Endothelial cell (in vitro differentiated cells): ENCODE results near the gene VAV2. TPM values are rescaled to one million over a fixed set of nuclear protein-coding genes. Genes with fewer than 3 reads are reported as not detected.

ENCODE experiments used
- DNase-seq: peaks from one replicate; pipeline ENCODE4 v3.0.0; 2021; ENCODE audit warnings: low spot score
- H3K27ac Mint-ChIP-seq: one replicate; pipeline ENCODE4 v1.8.0; 2021; ENCODE audit warnings: mixed read lengths, inconsistent platforms; ENCODE audit not compliant: unreplicated experiment
- H3K27me3 Mint-ChIP-seq: one replicate; pipeline ENCODE4 v1.8.0; 2021; ENCODE audit warnings: mild to moderate bottlenecking, moderate library complexity, mixed read lengths, inconsistent platforms; ENCODE audit not compliant: unreplicated experiment
- H3K36me3 Mint-ChIP-seq: one replicate; pipeline ENCODE4 v1.8.0; 2021; ENCODE audit warnings: mild to moderate bottlenecking, low read depth, mixed read lengths, inconsistent platforms; ENCODE audit not compliant: unreplicated experiment
- H3K4me1 Mint-ChIP-seq: one replicate; pipeline ENCODE4 v1.8.0; 2021; ENCODE audit warnings: mild to moderate bottlenecking, mixed read lengths, inconsistent platforms; ENCODE audit not compliant: unreplicated experiment
- H3K4me3 Mint-ChIP-seq: one replicate; pipeline ENCODE4 v1.8.0; 2021; ENCODE audit warnings: mild to moderate bottlenecking, mixed read lengths, inconsistent platforms; ENCODE audit not compliant: unreplicated experiment
- H3K9me3 Mint-ChIP-seq: one replicate; pipeline ENCODE4 v1.8.0; 2021; ENCODE audit warnings: mixed read lengths, inconsistent platforms; ENCODE audit not compliant: unreplicated experiment
- total RNA-seq: library from RNA; stranded (reverse); fragmentation: NEBNext Ultra II Directional; extraction: Animal tissue kit (Norgen Biotek cat#: 25700); gene quantifications from one replicate; pipeline ENCODE4 v1.2.1, GENCODE V29; 2021; ENCODE audit not compliant: unreplicated experiment
- TF ChIP-seq, protein P1 (sequence below): fragments of 200-600 bp; sonication (generic); IDR thresholded peaks from one replicate; pipeline ENCODE4 v1.5.0; 2021; ENCODE audit warnings: antibody characterized with exemption; ENCODE audit not compliant: unreplicated experiment

The VAV2 gene
- total RNA-seq, 1 donor from 2014 or later, result 27.2 TPM

DNA sequence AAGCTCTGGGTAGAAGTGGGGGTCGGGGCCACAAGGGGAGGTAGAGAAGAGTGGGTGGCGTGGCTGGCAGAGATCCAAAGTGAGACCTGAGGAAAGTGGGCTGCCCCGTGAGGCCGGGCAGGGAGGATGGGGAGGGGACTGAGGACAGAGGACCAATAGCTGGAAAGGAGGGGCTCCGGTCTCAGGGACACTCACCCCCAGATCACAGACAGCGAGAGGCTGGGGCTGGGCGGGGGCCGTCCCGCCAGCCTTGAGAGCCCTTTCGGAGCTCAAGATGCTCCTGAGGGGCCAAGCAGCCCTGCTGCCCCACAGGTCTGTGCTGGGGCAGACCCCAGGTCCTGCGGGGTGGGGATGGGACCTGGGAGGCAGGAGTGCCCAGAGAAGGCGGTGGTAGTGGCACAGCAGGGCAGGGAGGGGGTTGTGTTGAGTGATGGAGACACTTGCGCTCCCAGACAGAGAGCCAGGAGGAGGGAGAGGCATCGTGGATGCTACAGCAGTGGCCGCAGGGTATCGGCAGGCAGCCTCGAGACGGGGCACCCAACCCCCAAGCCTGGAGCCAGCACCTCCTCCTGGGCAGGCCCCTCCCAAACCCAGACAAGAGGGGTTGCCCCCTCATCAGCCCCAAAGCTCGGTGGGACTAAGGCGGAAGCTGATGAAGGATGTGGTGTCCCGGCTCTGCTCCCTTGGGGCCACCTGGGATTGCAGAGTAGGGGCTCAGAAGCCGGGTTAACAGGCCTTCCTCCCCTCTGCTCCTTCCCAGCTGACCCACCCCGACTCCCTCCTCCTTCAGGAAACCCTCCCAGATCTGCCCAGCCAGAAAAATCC lies 257.3 kb downstream of the VAV2 start:
- Mint-ChIP-seq H3K9me3 (no peaks in the 10 kb centered on the region), H3K4me1 (peaks cover 3% of the 10 kb centered on the region), H3K27me3 (peaks cover 4% of the 10 kb centered on the region), H3K27ac (no peak overlapping the region), H3K36me3 (peaks cover 4% of the 10 kb centered on the region), H3K4me3 (peak overlapping the region; percentile 33)
- no peak for DNase-seq
- TF ChIP-seq, protein P1, sequence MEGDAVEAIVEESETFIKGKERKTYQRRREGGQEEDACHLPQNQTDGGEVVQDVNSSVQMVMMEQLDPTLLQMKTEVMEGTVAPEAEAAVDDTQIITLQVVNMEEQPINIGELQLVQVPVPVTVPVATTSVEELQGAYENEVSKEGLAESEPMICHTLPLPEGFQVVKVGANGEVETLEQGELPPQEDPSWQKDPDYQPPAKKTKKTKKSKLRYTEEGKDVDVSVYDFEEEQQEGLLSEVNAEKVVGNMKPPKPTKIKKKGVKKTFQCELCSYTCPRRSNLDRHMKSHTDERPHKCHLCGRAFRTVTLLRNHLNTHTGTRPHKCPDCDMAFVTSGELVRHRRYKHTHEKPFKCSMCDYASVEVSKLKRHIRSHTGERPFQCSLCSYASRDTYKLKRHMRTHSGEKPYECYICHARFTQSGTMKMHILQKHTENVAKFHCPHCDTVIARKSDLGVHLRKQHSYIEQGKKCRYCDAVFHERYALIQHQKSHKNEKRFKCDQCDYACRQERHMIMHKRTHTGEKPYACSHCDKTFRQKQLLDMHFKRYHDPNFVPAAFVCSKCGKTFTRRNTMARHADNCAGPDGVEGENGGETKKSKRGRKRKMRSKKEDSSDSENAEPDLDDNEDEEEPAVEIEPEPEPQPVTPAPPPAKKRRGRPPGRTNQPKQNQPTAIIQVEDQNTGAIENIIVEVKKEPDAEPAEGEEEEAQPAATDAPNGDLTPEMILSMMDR, result no peak

DNA sequence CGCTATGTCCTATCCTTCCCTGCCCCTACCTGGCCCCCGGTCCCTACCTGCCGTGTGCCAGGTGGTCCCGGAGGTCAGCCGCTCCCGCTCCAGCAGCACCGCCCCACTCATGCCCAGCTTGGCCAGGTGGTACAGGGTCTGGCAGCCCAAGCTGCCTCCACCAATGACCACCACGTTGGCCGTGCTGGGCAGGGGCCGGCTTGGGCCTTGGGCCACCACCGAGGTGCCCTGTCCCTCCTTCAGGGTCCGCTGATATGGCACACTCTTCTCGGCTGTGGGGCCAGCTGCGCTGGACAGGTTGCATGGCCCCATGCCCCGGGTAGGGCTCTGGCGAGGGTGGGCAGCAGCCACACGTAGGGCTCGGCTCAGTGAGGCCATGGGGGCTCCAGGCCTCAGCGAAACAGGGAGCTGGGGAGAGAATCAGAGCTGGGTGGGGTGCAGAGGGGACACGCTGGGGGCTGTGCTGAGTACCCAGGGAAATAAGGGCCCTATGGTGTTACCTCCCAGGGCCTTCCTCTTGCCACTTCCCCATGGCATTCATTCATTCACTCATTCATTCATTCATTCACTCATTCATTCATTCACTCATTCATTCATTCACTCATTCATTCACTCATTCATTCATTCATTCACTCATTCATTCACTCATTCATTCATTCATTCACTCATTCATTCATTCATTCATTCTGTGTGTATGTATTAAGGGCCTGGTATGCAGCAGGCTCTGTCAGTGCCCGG lies 258.2 kb downstream of the VAV2 start:
- H3K9me3 Mint-ChIP-seq, result no peaks in the 10 kb centered on the region

DNA sequence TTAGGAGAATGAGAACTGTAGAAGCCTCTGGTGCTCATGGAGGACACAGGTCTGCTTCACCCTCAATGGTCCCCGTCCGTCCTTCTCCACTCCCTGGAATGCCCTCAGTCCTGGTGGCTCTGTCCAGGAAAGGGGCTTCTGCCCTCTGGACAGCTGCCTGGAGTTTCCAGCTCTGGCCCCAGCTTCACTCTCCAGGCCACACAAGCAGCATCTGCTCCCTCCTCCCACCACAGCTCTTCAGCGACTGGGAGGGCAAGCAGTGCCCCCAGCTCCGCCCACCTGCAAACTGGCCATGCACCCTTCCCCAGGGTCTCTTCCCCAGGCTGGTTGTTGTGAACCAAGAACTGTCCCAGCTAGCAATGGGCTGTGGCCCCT lies 258.7 kb downstream of the VAV2 start:
- H3K27ac Mint-ChIP-seq, result no peak overlapping the region
- H3K36me3 Mint-ChIP-seq, result peaks cover 4% of the 10 kb centered on the region
- no peak for DNase-seq
- peaks cover 3% of the 10 kb centered on the region for H3K4me1 Mint-ChIP-seq
- TF ChIP-seq, protein P1, result no peak
- no peaks in the 10 kb centered on the region for H3K9me3 Mint-ChIP-seq
- peaks cover 6% of the 10 kb centered on the region for H3K27me3 Mint-ChIP-seq
- no peak overlapping the region for H3K4me3 Mint-ChIP-seq

More for the DNA sequence above, 258.2 kb downstream of the VAV2 start:
- DNase-seq, result no peak
- H3K4me3 Mint-ChIP-seq, result peak overlapping the region; percentile 33
- peaks cover 3% of the 10 kb centered on the region for H3K4me1 Mint-ChIP-seq
- H3K27ac Mint-ChIP-seq, result no peak overlapping the region
- H3K36me3 Mint-ChIP-seq, result peaks cover 4% of the 10 kb centered on the region
- TF ChIP-seq, protein P1, result no peak
- H3K27me3 Mint-ChIP-seq, result peaks cover 4% of the 10 kb centered on the region

DNA sequence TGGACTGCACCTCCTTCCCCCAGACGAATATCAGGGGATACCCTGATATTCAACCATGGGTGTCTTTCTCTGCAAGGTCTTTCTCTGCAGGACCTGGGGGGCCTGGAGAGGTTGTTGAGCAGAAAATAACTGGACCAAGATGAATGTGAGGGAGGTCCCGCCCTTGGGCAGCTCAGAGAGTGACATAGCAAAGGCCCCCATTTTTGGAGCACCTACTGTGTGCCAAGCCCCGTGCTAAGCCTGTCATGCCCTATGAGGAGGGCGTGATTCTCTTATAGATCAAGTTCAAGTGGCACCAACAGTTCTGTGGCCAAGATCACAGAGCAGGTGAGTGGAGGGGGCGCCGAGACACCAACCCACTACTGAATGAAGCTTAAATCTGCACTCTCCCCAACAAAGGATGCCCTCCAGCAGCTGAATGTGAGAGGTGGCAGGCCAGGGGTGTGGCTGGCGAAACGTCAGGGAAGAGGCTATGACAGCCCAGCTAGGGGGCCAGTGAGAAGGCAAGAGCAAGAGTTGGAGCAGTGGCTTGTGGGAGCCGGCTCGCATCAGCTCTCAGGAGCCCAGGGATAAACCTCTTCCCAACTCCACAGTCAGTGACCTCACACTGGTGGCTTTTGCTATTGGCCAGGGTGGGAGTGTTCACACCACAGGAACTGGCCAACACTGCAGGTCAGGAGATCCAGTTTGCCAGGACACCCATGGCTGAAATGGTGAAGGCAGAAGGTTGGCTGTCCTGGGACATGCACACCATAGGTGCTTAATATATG lies 259.3 kb downstream of the VAV2 start:
- DNase-seq, result no peak
- TF ChIP-seq, protein P1, result no peak
- peaks cover 3% of the 10 kb centered on the region for H3K4me1 Mint-ChIP-seq
- H3K9me3 Mint-ChIP-seq, result no peaks in the 10 kb centered on the region
- H3K27me3 Mint-ChIP-seq, result peaks cover 6% of the 10 kb centered on the region
- peak overlapping the region; percentile 62 for H3K4me3 Mint-ChIP-seq
- H3K27ac Mint-ChIP-seq, result no peak overlapping the region
- H3K36me3 Mint-ChIP-seq, result peaks cover 4% of the 10 kb centered on the region
